Central memory CD4-positive, alpha-beta T cell (primary cell): Measurements from ENCODE around the gene RXFP4.
"Not testable (repeated sequence)": the region's sequence is repeated elsewhere in the genome, so short reads cannot be mapped to it uniquely, and the experiment has no call there.

ENCODE experiments used
- DNase-seq: peaks from one replicate; pipeline ENCODE4 v3.0.0; 2022

RXFP4 gene

DNA sequence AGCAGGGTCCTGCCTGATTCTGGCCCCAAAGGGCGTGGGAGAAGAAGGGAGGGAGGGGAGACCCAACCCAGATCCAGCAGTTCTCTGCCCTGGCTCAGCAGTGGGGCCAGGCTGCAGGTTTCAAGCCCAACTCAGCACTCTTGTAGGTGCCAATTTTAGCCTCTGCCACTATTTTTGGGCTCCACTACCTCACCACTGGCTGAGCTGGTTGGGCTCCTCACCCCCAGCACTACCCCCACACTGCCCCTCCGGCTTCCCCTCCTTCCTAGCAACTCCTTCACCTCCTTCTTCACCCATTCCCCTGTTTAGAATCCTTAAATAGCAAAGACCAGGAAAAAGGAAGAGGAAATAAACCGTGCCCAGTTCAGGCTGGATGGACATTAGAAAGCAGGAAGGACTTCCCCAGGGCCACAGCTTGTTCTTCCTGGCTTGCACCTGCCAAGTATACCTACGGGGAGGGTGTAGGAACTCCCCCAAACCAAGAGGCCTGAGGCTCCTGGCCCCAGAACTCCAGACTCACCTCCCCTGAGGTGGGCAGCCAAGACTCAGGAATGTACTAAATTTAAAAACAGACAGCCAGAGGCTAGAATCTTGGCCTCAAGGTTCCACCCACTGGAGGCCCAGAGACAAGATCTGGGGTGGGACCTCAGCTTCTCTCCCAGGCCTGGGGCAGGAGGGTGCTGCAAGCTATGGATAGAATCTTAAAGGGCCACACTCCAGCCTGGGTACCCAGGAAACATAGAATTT lies 38.3 kb downstream of the RXFP4 start:
- no peak for DNase-seq

DNA sequence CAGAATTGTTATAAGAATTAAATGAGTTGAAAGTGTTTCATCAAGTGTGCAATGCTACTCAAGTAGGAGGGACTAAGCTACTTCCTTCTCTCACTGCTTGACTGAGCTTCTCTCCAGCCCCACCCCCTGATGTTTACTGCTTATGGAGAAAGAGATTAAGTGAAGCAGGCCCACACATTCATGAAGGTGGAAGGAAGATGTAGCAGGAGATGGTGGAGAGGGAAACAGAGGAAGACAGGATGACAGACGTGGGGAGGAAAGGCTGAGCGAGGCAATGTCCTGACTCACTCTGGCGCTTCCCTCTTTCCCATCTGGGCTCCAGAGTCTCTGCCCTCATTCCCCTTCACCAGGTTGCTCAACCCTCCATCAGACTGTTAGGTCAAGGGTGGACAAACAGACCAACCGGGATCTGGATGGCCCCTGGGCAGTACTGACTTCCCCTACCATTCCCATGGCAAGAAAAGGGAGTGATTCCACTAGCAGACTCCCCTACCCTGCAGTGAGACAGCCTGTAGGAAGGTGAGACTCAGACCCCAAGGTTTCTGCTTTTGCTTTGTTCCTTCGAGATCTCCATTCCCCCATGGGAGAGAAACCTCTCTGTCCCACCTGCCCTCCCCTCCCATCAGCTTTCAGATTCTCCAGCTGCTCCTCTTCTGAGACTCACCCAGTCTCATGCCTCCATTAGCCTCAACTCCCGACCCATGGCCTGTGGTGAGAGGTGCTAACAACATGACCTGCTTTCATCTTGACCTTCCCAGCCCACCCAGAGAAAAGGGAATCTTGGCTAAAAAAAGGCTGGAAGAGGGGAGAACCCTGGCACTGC lies 40.0 kb downstream of the RXFP4 start:
- DNase-seq: peak; percentile 41

- DNase-seq: no peak
Observed at GRCh38 chr1:155982106-155982505, 40.7 kb downstream of the RXFP4 start.

DNA sequence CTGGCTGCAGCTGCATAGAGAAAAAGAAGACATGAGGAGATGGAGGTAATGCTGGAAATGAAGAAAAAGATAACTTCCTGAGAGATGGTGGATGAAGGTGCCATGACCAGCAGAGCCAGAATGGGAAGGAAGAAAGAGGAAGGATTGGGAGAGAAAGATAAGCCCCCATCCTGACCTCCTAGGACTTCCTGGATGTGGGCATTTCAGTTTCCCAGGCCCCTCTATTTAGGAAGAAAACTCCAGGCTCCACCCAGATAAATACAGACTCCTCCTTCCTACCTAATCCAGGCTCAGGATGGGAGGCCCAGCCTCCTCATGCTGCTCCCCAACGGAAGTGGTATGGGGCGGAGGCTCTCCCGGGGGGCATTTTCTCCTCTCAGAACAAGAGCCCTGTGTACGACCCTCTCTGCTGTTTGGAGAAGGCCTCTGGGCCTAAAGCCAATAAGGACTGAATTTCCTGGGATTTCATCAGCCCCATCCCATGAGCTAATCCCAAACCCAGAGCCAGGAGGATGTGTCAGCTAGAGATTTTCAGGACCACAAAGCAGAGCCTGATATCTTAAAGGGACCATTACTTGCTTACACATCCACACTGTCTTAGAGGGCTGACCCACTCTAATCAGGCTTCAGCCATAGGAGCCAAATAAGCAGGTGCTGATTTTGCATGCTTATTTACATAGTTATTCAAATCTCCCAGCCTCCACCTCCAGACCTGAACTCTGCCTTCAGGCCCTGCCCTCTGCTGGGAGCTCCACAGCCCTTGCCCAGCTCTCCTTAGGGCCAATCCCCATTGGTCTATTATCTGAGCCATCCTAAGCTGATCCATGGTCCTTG lies 42.0 kb downstream of the RXFP4 start:
- no peak for DNase-seq

- no peak for DNase-seq
Observed at GRCh38 chr1:155984341-155984740, 42.9 kb downstream of the RXFP4 start.

DNA sequence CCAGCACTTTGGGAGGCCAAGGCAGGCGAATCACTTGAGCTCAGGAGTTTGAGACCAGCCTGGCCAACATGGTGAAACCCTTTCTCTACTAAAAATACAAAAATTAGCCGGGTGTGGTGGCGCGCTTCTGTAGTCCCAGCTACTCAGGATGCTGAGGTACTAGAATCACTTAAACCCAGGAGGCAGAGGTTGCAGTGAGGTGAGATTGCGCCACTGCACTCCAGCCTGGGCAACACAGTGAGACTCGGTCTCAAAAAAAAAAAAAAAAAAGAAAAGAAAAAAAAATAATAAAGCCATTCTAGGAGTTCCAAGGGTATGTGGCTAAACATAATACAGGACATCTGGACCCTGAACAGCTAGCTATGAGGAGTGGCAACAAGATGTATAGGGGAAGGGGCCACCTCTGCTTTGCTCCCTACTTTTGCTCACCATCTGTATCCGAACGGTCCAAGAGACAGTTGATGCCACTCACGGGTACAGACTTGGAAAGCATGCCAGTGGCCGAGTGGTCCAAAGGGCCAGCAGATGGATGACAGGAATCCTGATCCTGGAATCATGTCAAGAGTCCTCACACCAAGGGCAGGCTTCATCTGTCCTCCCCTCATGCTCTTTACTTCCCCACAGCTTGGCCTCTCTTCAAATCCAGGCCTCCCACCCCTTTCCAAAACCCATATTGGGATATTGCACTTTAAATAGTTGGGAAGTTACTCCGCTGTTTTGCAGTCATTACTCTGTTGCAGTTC lies 43.6 kb downstream of the RXFP4 start:
- DNase-seq: not testable (repeated sequence)

- peak; percentile 75 for DNase-seq
Observed at GRCh38 chr1:155989242-155990004, 48.0 kb downstream of the RXFP4 start.

DNA sequence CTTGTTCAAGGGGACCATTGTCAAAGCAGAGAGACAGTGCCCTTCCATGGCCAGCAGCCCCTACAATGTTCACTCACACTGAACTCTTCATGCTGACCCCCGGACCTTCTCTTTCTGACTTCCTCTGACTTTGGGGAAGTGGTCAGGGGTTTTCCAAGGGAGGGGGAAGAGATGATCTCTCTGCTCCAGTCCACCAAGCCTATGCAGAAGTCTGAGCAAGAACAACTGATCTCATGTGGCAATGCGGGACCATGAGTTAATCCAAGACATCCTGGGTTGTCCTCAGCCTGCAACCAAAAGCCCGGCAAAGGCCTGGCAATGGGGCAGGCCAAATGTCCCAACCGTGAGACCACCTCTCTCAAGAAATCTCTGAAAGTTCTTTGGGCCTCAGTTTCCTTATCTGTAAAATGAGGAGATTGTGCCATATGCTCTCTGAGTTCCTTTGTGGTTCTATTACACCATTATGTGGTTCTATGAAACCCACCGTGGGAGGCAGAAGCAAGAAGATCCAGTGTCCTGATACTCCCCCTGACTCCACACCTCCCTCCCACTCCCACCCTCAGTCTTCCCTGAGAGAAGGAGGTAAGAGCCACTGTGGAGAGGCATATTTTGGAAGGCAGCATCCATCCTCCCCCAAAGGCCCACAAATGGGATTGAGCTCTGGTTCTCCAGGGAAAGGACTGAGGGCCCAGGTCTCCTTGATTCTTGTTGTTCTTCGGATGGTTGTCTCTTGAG lies 48.7 kb downstream of the RXFP4 start:
- DNase-seq: no peak
